PC-3 (cell line): ENCODE measurements around the gene PRRX2. TPM values are rescaled to one million over a fixed set of nuclear protein-coding genes. Genes with fewer than 3 reads are reported as not detected.

Experiments
- ATAC-seq: fragments of 200-7000 bp; cut with Tn5 transposase; 2 replicates; pipeline ENCODE4 v1.9.1; 2020; ENCODE audit warnings: mild to moderate bottlenecking, moderate library complexity
- BruUV-seq: library from RNA; stranded (reverse); fragments of 400-500 nt; replicated peaks from 2 replicates; lab custom pipeline; 2021; lab: Mats Ljungman, UMichigan
- CTCF ChIA-PET: fragments of 300-600 bp; sonication (Branson Sonifier 250); formaldehyde crosslinking; loops from one replicate; lab custom pipeline; 2022; ENCODE audit warnings: antibody characterized with exemption; lab: Charles Lee
- POLR2A ChIA-PET: fragments of 300-600 bp; sonication (Branson Sonifier 250); formaldehyde crosslinking; loops from one replicate; lab custom pipeline; 2022; ENCODE audit warnings: antibody characterized with exemption; ENCODE audit not compliant: unreplicated experiment; lab: Charles Lee
- DNase-seq: peaks from one replicate; pipeline ENCODE4 v3.0.0-alpha.2; 2015
- H2AFZ ChIP-seq: fragments of 300-600 bp; sonication (generic); 2 replicates; pipeline ENCODE4 v1.6.0; 2016; ENCODE audit warnings: antibody characterized with exemption, low read length
- H3F3A ChIP-seq: fragments of 300-600 bp; sonication (generic); one replicate; pipeline ENCODE4 v1.6.0; 2017; ENCODE audit warnings: antibody characterized with exemption, low read length, control low read depth, mild to moderate bottlenecking; ENCODE audit not compliant: unreplicated experiment
- H3K27ac ChIP-seq: fragments of 300-600 bp; sonication (generic); 2 replicates; pipeline ENCODE4 v1.5.1; 2016; ENCODE audit warnings: mild to moderate bottlenecking, low read length
- H3K27me3 ChIP-seq: fragments of 300-600 bp; sonication (generic); 2 replicates; pipeline ENCODE4 v1.6.1; 2016; ENCODE audit warnings: low read length, mixed read lengths
- H3K36me3 ChIP-seq: fragments of 300-600 bp; sonication (generic); 2 replicates; pipeline ENCODE4 v1.6.1; 2016; ENCODE audit warnings: low read depth, mixed run types, low read length, mixed read lengths
- H3K4me1 ChIP-seq: fragments of 300-600 bp; sonication (generic); 2 replicates; pipeline ENCODE4 v1.5.1; 2016; ENCODE audit warnings: low read length; ENCODE audit not compliant: insufficient read depth
- H3K4me2 ChIP-seq: fragments of 300-600 bp; sonication (generic); 2 replicates; pipeline ENCODE4 v1.6.0; 2016; ENCODE audit warnings: low read length
- H3K4me3 ChIP-seq: fragments of 300-600 bp; sonication (generic); 2 replicates; pipeline ENCODE4 v1.5.1; 2016; ENCODE audit warnings: mild to moderate bottlenecking, low read length, mixed read lengths
- H3K79me2 ChIP-seq: fragments of 300-600 bp; sonication (generic); 2 replicates; pipeline ENCODE4 v1.6.1; 2017; ENCODE audit warnings: low read length, mixed read lengths
- H3K9ac ChIP-seq: fragments of 300-600 bp; sonication (generic); 2 replicates; pipeline ENCODE4 v1.6.0; 2016; ENCODE audit warnings: mild to moderate bottlenecking, low read length
- H3K9me2 ChIP-seq: fragments of 300-600 bp; sonication (generic); replicated peaks from 2 replicates; pipeline ENCODE4 v1.6.1; 2016; ENCODE audit warnings: mixed run types, low read length, mixed read lengths
- H3K9me3 ChIP-seq: fragments of 300-600 bp; sonication (generic); 2 replicates; pipeline ENCODE4 v1.6.1; 2016; ENCODE audit warnings: low read length, mixed read lengths
- H4K20me1 ChIP-seq: fragments of 300-600 bp; sonication (generic); 2 replicates; pipeline ENCODE4 v1.6.1; 2016; ENCODE audit warnings: low read length, mixed read lengths
- EZH2 ChIP-seq: fragments of 300-600 bp; sonication (generic); IDR thresholded peaks from one replicate; pipeline ENCODE4 v1.6.1; 2017; ENCODE audit warnings: antibody characterized with exemption, mild to moderate bottlenecking, low read length; ENCODE audit not compliant: unreplicated experiment
- EZH2phosphoT487 ChIP-seq: fragments of 300-600 bp; sonication (generic); IDR thresholded peaks from 2 replicates; pipeline ENCODE4 v1.6.1; 2018; ENCODE audit warnings: mild to moderate bottlenecking, antibody characterized with exemption, low read length, borderline replicate concordance
- intact Hi-C: fragments of 100-400 bp; cut with micrococcal nuclease; formaldehyde crosslinking; loops from 2 replicates; pipeline ENCODE4 v1.9.0; 2023
- total RNA-seq: library from RNA; depleted of rRNA; stranded (reverse); fragments of >200 nt; gene quantifications from 2 replicates; pipeline ENCODE4 v1.2.3, GENCODE V29; 2014
- TF ChIP-seq, protein P1 (sequence below): fragments of 300-600 bp; sonication (generic); conservative IDR thresholded peaks from 2 replicates; pipeline ENCODE4 v1.5.1; 2017; ENCODE audit warnings: antibody characterized with exemption, low read depth, mild to moderate bottlenecking, low read length

The PRRX2 gene
- total RNA-seq, 1 experiment from 2014 or later, result 0.47 TPM

DNA sequence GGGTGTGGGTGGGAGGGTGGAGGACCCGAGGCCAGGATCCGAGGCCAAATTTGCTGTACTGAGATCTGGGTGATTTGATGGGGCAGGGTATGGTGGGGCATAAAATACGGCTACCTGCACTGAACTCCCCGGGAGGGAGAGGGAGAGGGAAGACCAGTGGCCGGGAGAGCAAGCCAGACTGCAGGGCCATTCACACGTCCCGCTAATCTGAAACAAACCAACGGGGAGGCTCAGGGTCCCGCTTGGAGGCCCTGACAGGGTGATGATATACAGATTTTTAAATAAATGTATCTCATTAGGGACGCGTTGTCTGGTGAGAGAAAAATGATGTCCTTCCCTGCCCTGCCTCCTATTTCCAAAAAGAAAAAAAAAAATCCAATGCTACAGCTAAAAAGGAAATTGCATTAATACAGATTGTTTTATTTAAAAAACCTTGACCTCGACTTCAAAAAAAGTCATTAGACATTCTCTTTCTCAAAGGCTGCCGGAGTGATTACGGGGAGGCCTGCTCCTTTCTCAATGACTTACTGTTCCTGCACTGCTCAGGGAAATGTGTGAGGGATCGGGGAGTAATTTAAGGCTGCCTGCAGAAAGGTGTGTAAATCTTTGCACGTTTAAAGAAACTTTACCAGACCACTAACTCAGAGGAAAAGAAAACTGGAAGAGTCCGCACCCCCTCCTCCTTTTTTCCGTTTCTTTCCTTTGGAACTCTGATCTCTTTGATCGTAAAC is 11.5 kb upstream of the PRRX2 start:
- ChIA-PET CTCF (no interaction called here), POLR2A (no interaction called here)
- no peak overlapping the region for H3K9ac ChIP-seq
- no TSS peak for BruUV-seq
- H3K36me3 ChIP-seq, result no peaks in the 10 kb centered on the region
- peaks cover 12% of the 10 kb centered on the region for H3K4me1 ChIP-seq
- intact Hi-C loops, result no loop called here
- DNase-seq, result no peak
- no peaks in the 10 kb centered on the region for H3K27me3 ChIP-seq
- H4K20me1 ChIP-seq, result no peaks in the 10 kb centered on the region
- no peaks in the 10 kb centered on the region for H3K9me3 ChIP-seq
- H3K79me2 ChIP-seq, result no peaks in the 10 kb centered on the region
- no peak overlapping the region for H2AFZ ChIP-seq
- H3K4me2 ChIP-seq, result no peak overlapping the region
- H3K27ac ChIP-seq, result no peak overlapping the region
- TF ChIP-seq, protein P1, sequence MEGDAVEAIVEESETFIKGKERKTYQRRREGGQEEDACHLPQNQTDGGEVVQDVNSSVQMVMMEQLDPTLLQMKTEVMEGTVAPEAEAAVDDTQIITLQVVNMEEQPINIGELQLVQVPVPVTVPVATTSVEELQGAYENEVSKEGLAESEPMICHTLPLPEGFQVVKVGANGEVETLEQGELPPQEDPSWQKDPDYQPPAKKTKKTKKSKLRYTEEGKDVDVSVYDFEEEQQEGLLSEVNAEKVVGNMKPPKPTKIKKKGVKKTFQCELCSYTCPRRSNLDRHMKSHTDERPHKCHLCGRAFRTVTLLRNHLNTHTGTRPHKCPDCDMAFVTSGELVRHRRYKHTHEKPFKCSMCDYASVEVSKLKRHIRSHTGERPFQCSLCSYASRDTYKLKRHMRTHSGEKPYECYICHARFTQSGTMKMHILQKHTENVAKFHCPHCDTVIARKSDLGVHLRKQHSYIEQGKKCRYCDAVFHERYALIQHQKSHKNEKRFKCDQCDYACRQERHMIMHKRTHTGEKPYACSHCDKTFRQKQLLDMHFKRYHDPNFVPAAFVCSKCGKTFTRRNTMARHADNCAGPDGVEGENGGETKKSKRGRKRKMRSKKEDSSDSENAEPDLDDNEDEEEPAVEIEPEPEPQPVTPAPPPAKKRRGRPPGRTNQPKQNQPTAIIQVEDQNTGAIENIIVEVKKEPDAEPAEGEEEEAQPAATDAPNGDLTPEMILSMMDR, result no peak
- TF ChIP-seq EZH2phosphoT487 (no peak), EZH2 (no peak)
- no peak overlapping the region for H3K4me3 ChIP-seq
- H3F3A ChIP-seq, result no peaks in the 10 kb centered on the region
- no peak for ATAC-seq
- H3K9me2 ChIP-seq, result no peaks in the 10 kb centered on the region

DNA sequence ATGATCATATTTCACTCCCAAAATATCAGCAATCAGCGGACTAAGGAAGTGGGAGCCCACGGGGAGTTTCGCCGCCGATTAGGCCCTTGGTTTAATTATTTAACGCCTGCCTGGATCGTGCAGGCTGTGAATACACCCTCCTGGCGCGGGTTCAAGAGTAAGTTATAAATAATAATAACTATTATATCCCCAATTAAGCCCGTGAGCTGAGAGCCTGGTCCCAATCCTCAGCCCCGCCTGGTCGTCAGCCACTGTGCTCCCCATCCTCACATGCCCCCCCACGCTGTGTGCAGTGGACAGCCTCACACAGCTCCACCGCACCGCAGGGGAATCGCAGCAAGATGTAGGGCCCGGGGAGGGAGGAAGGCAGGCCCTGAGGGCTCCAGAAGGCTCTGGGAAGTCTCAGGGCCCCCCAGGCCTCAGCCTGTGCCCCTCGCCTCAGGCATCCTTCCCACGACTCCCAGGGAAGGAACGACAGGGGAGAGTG is 10.8 kb upstream of the PRRX2 start:
- no peaks in the 10 kb centered on the region for H3K27me3 ChIP-seq
- H3K9ac ChIP-seq, result no peak overlapping the region
- no peak overlapping the region for H3K4me2 ChIP-seq
- no peaks in the 10 kb centered on the region for H3K9me3 ChIP-seq
- no peaks in the 10 kb centered on the region for H3K36me3 ChIP-seq
- ChIA-PET CTCF (no interaction called here), POLR2A (no interaction called here)
- ATAC-seq (no peak), DNase-seq (no peak)
- H4K20me1 ChIP-seq, result no peaks in the 10 kb centered on the region
- H2AFZ ChIP-seq, result no peak overlapping the region
- peaks cover 12% of the 10 kb centered on the region for H3K4me1 ChIP-seq
- H3K79me2 ChIP-seq, result no peaks in the 10 kb centered on the region
- H3K4me3 ChIP-seq, result no peak overlapping the region
- H3K9me2 ChIP-seq, result no peaks in the 10 kb centered on the region
- TF ChIP-seq EZH2, result no peak
- TF ChIP-seq, protein P1, result no peak
- no peak for TF ChIP-seq EZH2phosphoT487
- no peaks in the 10 kb centered on the region for H3F3A ChIP-seq
- BruUV-seq, result no TSS peak
- H3K27ac ChIP-seq, result no peak overlapping the region
- intact Hi-C loops, result no loop called here

DNA sequence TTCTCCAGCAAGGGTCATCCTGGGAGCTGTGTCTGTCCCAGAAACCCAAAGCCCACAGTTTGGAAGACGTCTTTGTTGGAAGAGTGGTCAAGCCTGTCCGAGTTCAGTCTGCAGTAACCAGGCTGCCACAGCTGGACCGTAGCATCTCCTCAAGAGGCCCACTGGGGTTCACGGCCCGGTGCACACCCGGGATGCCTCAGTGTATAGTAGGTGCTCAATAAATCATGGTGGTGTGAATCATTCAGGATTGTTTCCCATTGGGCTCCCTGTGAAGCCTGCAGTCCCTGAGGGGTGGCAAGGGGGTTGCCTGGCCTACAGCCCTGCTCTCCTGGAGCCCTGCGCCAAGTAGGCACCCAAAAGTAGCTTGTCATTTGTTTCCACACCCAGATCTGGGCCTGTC is 10.3 kb upstream of the PRRX2 start:
- no peak for ATAC-seq

More for the DNA sequence above, 10.3 kb upstream of the PRRX2 start:
- DNase-seq, result no peak
- H3K9me2 ChIP-seq, result no peaks in the 10 kb centered on the region
- no peaks in the 10 kb centered on the region for H3K27me3 ChIP-seq
- H3K79me2 ChIP-seq, result no peaks in the 10 kb centered on the region
- no peaks in the 10 kb centered on the region for H3K9me3 ChIP-seq
- no peaks in the 10 kb centered on the region for H3F3A ChIP-seq
- BruUV-seq, result no TSS peak
- intact Hi-C loops, result no loop called here
- no peak overlapping the region for H3K4me3 ChIP-seq
- H3K27ac ChIP-seq, result no peak overlapping the region
- H3K4me2 ChIP-seq, result no peak overlapping the region
- peaks cover 12% of the 10 kb centered on the region for H3K4me1 ChIP-seq
- TF ChIP-seq EZH2phosphoT487 (no peak), EZH2 (no peak)
- TF ChIP-seq, protein P1, result no peak
- no peak overlapping the region for H2AFZ ChIP-seq
- ChIA-PET POLR2A (no interaction called here), CTCF (no interaction called here)
- H3K9ac ChIP-seq, result no peak overlapping the region
- H4K20me1 ChIP-seq, result no peaks in the 10 kb centered on the region
- no peaks in the 10 kb centered on the region for H3K36me3 ChIP-seq
